HG03460 (cell line): ENCODE measurements around the gene KIDINS220.

Experiments
- ATAC-seq: cut with Tn5 transposase; IDR thresholded peaks from one replicate; pipeline ENCODE4 v1.9.1; 2021; ENCODE audit not compliant: unreplicated experiment

The KIDINS220 gene

GRCh38 chr2:8851811-8852560, 14.6 kb upstream of the KIDINS220 start:
- ATAC-seq: no peak

GRCh38 chr2:8850845-8851487, 13.6 kb upstream of the KIDINS220 start:
- ATAC-seq: no peak

- ATAC-seq: no peak
Observed at GRCh38 chr2:8849327-8849726, 11.9 kb upstream of the KIDINS220 start.

GRCh38 chr2:8848328-8849100, 11.1 kb upstream of the KIDINS220 start:
- ATAC-seq: no peak

GRCh38 chr2:8847400-8847799, 10.0 kb upstream of the KIDINS220 start:
- no peak for ATAC-seq

- no peak for ATAC-seq
Observed at GRCh38 chr2:8841932-8842331, 4.5 kb upstream of the KIDINS220 start.

- no peak for ATAC-seq
Observed at GRCh38 chr2:8840475-8841091, 3.2 kb upstream of the KIDINS220 start.

GRCh38 chr2:8839189-8839965, 2.0 kb upstream of the KIDINS220 start:
- ATAC-seq: no peak

- ATAC-seq: no peak
Observed at GRCh38 chr2:8837795-8838140, 355 bp upstream of the KIDINS220 start.

- no peak for ATAC-seq
Observed at GRCh38 chr2:8835279-8835678, 2.1 kb downstream of the KIDINS220 start.

GRCh38 chr2:8833853-8834252, 3.6 kb downstream of the KIDINS220 start:
- ATAC-seq: no peak

GRCh38 chr2:8831516-8831915, 5.9 kb downstream of the KIDINS220 start:
- no peak for ATAC-seq

GRCh38 chr2:8827729-8828128, 9.7 kb downstream of the KIDINS220 start:
- ATAC-seq: no peak

GRCh38 chr2:8822218-8822617, 15.2 kb downstream of the KIDINS220 start:
- no peak for ATAC-seq

GRCh38 chr2:8821276-8822217, 15.9 kb downstream of the KIDINS220 start:
- no peak for ATAC-seq

- ATAC-seq: no peak
Observed at GRCh38 chr2:8819948-8820347, 17.5 kb downstream of the KIDINS220 start.

GRCh38 chr2:8819194-8819593, 18.2 kb downstream of the KIDINS220 start:
- no peak for ATAC-seq

GRCh38 chr2:8817221-8817620, 20.2 kb downstream of the KIDINS220 start:
- no peak for ATAC-seq

GRCh38 chr2:8806885-8807704, 30.3 kb downstream of the KIDINS220 start:
- ATAC-seq: no peak
